Activated CD4-positive, alpha-beta T cell treated with anti-CD3 and anti-CD28 coated beads, Interleukin-2, Interleukin-4, amounts not matched to agents 100 ng/mL and 50 ng/mL, durations not matched to agents 16 hours and 8 hours (primary cell): ENCODE measurements around the gene CD200.
"Not testable (repeated sequence)": the region's sequence is repeated elsewhere in the genome, so short reads cannot be mapped to it uniquely, and the experiment has no call there.

Source experiments
- DNase-seq: peaks from one replicate; pipeline ENCODE4 v3.0.0-alpha.2; 2020; ENCODE audit warnings: low spot score

CD200 gene

DNA sequence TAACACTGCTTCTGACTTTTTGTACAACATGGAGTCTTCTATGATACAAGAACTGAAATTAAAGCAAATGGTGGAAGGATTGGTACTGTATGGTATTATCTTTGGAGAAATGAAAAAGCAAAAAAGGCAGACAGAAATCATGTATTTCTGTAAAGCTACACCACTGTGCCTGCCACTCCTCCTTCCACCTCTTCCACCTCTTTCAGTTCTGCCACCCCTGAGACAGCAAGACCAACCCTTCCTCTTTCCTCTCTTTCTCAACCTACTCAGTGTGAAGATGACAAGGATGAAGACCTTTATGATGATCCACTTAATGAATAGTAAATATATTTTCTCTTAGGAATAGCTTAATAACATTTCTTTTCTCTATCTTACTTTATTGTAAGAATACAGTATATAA lies 57.0 kb downstream of the CD200 start:
- DNase-seq, result no peak

DNA sequence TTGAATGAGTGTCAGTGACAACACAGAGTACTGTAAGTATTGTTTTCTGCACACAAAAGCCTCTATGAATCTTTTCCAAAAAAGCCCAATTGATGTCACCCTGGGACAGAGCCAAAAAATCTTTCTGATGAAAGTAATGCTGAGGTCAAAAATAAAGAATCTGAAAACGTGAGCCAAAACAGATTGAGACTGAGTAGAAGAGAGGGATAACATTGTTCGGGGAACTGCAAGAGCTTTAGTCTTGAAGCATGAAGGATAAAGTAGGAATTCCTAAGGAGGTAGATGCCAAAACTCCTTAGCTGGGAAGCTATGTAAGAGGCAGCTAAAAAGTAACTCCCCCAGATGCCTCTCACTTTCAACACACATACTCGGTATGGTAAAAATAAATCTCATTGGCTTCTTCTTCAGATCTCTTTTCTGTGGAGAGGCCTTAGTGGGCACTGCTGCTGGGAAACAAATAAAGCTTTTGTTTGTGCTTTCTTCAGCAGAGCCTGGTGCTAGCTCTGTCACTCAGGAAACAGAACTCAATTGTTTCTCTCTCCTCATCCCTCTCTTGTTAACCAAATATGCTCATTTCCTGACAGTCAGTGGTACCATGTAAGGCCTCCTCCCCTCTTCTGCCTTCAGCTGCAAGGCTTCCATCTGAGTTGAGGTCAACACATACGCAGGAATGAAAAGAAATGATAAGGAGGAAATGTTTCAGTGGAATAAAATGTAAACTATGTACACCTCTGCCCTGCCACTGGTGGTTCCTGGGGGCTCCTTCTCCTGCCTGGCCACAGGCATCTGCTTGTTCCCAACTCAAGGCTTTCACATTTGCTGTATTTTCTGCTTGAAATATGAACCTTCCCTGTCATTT lies 58.1 kb downstream of the CD200 start:
- DNase-seq, result no peak

DNA sequence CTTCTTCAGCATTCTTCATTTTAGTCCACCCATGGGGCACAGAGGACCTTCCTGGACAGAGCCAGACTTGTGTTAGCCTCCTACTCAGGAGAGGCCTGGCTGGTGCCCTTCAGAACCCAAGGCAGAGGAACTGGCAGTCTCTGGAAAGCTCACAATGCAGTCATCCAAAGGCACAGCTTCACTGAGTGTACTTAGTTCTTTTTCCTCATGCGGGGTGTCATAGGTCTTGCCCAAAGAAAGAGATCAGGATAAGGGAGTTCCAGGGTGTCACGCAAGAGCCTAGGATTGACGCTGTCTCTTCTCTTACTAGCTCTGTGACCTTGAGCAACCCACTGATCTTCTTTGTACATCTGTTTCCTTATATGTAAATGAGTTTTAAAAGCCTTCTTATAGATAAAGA lies 58.7 kb downstream of the CD200 start:
- DNase-seq, result no peak

DNA sequence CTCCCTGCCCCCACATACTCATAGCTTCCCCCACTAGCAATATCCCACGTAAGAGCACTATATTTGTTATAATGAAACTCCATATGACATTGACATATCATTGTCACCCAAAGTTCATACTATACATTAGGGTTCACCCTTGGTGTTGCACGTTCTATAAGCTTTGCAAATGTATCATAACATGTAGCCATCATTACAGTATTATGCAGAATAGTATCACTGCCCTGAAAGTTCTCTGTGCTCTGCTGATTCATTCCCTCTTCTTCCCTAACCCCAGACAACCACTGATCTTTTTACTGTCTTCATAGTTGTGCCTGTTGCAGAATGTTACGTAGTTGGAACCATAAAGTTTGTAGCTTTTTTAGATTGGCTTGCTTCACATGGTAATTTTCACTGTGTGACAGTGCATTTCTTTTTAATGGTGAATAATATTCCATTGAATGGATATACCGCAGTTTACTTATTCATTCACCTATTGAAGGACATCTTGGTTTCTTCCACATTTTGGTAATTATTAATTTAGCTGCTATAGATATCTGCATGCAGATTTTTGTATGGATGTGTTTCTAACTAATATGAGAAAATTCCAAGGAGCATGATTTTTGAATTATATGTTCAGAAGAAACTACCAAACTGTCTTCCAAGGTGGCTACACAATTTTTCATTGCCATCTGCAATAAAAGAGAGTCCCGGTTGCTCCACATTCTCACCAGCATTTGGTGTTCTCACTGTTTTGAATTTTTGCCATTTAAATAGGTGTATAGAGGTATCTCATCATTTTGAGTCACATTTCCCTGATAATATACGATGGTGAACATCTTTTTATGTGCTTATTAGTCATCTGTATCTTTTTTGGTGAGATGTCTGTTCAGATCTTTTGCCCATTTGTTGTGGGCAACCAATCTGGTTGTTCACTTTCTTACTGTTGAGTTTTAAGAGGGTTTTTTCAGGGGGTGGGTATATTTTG lies 59.7 kb downstream of the CD200 start:
- no peak for DNase-seq

DNA sequence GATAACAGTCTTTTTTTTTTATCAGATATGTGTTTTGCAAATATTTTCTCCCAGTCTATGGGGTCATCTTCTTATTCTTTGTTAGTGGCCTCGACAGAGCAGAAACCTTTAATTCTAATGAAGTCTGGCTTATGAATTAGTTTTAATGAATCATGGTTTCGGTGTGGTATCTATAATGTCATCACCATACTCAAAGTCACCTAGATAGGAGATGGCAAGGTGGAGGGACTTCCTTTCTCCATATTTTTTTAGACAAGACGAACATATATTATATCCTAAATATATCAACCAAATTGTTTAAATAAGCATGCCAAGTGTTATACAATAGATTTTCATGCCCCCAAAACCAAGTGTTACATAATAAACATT lies 60.4 kb downstream of the CD200 start:
- DNase-seq, result no peak

DNA sequence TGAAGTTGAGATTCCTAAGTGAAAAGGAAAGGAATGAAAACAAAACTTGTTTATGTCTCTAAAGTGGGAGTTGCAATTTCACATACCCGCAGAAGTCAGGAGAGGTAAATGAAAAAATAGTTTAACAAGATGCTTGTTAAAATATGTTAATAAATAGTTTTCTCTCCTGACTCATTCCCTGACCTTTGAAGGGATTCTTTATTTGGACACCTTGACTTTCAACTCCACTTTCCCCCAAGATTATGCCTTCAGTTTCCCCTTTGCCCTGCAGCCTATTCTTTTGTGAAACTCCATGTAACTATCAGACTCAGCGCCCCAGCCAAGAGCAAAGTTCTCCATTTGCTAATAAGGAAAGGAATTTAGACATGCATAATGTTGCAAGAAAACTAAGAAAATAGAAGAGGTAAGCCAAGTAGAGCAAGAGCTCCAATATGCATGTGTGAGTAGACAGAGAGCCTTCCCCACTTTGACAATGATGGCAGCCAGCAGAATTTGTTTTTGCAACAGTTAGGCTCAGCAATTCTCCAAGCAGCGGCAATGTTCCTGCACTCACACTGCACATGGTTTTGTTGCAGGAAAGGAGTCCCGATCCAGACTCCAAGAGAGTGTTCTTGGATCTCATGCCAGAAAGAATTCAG lies 61.2 kb downstream of the CD200 start:
- no peak for DNase-seq

DNA sequence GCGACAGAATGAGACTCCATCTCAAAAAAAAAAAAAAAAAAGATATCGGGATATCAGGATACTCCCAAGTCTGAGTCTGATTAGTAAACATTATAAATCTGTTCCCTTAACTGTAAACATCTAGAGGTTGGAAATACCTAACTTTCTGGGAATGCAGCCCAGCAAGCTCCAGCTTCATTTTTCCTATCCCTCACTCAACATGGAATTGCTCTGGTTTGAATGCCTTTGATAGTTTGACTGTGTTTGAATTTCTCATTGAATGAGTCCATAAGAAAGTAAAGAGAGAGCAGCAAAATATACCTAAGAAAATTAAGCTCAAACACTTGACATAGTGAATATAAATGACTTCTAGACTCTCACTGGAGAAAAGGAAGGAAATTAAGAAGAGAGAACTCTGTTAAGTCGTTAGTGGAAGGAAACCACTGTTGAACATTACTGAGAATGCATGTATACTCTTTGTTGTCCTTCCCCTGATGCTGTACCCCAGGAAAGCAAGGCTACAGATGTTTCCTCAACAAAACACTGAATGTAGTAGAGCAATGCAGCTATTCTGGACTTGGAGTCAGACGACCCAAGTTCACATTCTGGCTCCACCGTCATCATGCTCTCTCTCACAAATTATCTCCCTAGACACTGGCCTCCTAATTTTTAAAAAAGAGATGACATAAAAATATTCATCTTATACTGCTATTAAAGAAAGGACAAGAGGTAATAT lies 62.4 kb downstream of the CD200 start:
- no peak for DNase-seq

DNA sequence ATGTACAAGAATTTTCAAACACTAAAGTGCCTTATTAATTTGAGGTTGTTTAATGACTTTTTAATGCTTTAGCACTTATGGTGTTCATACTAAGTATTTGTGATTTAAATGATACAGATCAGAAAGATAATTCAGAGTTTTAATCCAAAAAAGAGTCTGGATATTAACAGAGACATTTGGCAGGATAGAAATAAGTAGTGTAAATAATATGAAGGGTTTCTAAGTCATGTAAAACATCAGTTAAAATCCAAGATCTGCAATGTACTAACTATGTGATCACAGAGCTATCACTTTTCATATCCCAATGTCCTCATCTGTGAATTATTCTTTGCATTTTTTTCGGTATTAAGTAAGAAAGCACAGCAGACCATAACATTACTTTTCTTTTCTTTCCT lies 62.9 kb downstream of the CD200 start:
- DNase-seq, result no peak

DNA sequence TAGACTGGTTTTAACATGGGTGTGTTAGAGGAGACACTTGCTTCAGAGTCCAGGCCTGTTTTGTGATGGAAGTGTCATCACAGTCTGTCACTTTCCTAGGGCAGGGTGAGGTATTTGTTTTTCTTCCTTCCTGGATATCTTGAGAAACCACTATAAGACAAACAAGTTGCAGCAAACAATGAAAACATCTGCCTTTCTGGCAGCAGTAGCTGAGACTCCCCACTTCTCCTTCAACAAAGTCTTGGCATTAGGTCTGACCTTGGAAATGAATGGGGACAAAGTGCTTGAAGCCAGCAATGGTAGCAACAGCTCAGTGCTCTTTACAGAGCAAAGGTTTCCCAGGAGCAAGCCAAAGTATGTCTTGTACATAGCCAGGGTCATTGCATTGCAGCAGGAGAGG lies 64.6 kb downstream of the CD200 start:
- DNase-seq, result no peak

DNA sequence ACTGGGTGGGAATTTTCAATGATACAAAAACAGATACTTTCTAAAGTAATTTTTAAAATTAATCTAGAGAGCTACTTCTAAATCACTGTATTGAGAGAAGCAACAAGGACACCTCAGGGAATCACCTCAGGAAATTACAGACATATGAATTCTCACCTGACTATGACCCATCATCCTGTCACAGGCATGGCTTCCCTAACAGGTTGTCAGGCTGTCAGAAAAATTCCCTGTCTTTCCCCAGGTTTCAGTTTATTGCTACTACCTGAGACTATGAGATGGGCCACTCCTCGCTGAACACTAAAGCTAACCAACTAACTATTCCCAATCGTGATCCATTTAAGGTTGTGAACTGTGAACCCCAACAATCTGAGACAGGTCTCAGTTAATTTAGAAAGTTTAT lies 66.1 kb downstream of the CD200 start:
- no peak for DNase-seq

DNA sequence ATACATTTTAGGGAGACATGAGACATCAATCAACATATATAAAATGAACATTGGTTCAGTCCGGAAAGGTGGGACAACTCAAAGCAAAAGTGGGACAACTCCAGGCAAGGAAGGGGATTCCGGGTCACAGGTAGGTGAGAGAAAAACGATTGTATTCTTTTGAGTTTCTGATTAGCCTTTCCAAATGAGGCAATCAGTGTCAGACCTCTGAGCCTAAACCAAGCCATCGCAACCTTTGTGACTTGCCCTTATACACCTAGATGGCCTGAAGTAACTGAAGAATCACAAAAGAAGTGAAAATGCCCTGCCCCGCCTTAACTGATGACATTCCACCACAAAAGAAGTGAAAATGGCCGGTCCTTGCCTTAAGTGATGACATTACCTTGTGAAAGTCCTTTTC lies 66.6 kb downstream of the CD200 start:
- DNase-seq, result not testable (repeated sequence)

DNA sequence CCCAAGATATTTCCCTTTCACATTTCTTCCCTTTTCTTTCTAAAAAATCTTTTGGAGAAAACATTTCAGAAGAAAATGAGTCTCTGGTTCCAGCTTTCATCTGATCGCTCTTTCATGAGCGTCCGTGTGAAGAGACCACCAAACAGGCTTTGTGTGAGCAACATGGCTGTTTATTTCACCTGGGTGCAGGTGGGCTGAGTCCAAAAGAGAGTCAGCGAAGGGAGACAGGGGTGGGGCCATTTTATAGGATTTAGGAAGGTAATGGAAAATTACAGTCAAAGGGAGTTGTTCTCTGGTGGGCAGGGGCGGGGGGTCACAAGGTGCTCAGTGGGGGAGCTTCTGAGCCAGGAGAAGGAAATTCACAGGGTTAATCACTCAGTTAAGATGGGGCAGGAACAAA lies 67.4 kb downstream of the CD200 start:
- not testable (repeated sequence) for DNase-seq

DNA sequence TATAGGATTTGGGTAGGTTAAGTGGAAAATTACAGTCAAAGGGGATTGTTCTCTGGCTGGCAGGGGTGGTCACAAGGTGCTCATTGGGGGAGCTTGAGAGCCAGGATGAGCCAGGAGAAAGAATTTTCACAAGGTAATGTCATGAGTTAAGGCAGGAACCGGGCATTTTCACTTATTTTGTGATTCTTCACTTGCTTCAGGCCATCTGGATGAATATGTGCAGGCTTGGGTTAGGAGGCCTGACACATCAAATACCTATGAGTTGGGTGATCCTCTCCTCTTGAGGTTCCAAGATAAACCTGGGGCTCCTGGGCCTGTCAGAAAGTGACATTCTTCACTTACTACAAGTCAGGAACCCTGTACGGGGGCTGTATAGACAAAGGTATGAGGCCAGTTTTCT lies 68.7 kb downstream of the CD200 start:
- no peak for DNase-seq

DNA sequence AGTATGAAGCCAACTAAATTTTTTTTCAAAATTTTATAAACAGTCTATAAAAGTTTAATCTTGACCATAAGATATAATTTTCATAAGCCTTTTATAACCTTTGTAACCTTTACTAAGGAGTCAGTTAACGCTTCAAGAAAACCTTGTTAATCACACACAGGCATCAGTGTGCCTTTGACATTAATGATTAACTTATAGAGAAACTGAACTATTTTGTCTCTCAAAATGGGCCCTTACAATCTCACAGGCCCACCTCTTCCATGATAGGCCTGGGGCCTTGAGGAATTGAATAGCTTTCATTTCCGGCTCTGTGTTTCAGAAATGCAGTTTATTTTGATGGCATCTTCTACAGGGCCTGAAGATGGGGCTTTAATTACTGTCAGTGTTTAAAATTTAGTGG lies 70.1 kb downstream of the CD200 start:
- no peak for DNase-seq

DNA sequence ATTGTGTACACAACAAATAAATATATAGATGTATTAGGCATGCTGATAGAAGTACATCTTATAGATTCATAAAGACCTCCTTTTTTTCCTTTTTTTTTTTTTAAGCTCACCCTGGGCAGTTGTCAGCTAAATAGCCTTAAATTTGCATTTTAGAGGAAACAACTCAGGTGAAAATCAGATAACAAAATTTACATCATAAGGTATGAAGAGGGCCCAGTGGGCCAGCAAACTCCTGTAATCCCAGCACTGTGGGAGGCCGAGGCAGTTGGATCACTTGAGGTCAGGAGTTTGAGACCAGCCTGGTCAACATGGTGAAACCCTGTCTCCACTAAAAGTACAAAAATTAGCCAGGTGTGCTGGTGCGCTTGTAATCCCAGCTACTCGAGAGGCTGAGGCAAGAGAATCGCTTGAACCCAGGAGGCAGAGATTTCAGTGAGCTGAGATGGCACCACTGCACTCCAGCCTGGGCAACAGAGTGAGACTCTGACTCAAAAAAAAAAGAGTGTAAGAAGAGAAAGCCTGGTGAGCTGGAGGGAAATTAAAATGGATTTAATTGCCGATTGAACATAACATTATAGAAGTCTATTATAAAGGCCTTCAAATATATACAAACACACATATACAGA lies 72.1 kb downstream of the CD200 start:
- not testable (repeated sequence) for DNase-seq

DNA sequence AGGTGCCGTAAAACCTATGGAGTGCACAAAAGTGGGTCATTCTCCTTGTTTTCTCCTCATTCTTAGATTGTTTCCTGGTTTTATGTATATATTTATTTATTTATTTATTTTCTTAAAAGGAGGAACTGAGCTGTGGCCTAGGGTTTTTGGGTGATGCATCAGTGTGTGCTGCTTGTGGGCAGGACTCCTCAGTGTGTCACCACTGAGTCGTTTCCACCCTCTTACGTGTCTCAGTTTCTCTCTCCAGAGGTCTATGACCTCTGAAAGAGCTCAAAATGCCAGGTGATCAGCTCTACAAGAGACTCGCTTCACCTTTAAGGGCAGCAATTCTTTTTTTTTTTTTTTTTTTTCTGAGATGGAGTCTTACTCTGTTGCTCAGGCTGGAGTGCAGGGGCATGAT lies 72.9 kb downstream of the CD200 start:
- peak; percentile 25 for DNase-seq

DNA sequence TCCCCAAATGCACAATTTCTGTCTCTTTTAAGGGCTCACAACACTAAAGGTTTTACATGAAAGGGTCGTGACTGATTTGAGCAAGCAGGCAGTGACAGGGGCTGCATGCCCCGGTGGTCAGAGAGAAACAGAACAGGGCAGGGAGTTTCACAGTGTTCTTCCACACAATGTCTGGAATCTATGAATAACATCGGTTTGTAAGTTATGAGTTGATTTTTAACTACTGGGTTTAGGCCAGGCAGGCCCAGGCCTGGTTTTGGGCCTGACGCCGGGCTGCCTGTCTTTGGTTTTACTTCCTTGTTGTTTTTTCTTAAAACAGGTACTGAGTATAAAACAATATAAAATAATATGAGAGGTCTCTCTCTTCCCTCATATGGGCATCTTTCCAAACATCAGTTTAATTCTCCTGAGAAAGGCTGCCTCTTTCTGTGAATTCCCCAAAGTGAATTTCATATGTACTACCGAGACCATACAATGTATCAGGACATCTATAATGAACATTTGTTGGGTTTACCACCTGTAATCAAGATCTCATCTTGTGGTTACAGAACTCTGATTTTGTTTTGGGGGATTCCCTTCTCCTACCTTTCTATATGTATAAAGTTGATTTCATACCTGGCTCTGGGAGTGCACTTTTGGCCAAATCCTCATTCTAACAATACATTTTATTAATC lies 74.4 kb downstream of the CD200 start:
- no peak for DNase-seq

DNA sequence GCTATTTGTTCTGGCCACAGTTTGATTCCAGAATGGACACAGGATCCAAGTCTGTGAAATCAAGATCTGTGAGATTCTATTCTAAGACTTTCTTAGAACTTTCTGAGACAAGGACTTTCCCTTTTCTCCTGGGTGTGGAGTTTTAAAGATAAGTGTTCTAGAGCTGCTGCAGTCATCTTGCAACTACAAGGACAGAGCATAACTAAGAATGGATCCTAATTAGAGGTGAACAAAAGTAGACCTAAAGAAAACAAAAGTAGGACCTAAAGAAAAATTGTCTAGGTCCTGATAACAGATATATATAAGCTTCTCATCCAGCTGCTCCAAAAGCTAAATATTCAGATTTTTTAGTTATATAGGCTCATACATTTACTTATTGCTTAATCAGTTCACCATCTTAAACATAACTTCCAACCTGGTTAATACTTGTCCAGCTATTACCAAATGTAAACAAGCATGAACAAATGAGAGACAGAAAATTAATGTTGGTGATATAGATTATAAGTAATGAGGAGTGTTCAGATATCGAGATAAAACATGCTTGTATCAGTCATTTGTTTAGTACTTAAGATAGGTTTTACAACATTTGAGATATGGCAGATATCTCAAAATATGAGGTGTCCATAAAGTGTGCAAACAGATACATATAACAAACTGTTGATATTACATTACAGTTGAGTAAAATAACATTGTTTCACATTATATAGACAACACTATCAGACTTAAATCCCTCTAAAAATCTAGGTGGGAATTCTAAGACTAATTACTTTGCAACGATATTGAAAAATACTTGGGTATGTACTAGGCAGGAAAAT lies 75.1 kb downstream of the CD200 start:
- DNase-seq, result no peak

DNA sequence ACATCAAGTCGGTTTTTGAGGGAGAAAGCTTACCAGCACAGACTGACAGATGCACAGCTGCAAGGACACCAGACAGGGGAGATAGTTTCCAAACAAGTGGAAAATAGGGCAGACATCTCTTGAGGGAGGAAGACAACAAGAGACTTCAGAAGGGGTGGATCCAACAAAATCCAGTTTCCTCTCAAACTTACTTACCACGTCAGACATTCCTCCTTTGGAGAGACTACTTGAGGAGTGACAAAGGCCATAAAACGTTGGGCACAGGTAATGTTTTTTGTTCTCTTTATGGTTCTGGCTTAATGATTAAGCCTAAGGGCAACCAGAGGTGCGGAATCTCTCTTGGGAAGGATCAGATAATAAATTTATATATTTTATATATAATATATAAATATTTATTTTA lies 76.1 kb downstream of the CD200 start:
- no peak for DNase-seq

DNA sequence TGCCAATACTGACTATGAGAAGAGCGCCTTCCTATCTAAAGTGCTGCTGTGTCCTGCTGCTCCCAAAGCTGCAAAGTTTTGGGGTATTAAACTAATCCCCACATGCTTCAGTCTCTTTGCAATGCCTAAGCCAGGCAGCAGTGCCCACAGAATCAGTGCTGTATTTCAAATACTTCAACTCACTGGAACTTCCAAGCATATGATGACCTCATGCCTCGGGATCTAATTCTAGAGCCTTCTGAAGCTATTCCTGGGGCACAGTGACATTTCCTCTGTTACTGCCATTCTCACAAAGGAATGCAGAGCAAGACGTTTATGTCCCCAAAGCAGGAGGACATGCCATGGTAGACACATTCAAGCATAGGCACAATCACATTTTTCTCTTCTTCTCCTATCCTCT lies 78.5 kb downstream of the CD200 start:
- no peak for DNase-seq
